Measurements from ENCODE around the gene RAX2. TPM values are rescaled to one million over a fixed set of nuclear protein-coding genes. Genes with fewer than 3 reads are reported as not detected.

The RAX2 gene
- total and polyA plus RNA-seq, 9 of the 15 experiments (the other 6 are each of a cell fraction or from before 2014, with no cell fraction given): not detected

GRCh38 chr19:3785938-3786824 is 14.2 kb upstream of the RAX2 start, which contains the start of gene MATK (continued):
- no peak for TF ChIP-seq ETV6 (IDR thresholded peaks at IDR 0.05; ENCODE audit: borderline replicate concordance in 1 of 2, low read depth in 2 of 2, low read length in 1 of 2)
- TF ChIP-seq ETV6 (CRISPR knock-in tag; IDR thresholded peaks at IDR 0.05; ENCODE audit: borderline replicate concordance): 0 out of 2 replicates have a peak, but pooled peaks have one; percentile 23
- TF ChIP-seq RBM17 (IDR thresholded peaks at IDR 0.05; ENCODE audit: borderline replicate concordance, low read depth, low read length): no peak
- TF ChIP-seq NRF1 (conservative IDR thresholded peaks at IDR 0.05 in 1 of 2, IDR thresholded peaks at IDR 0.05 in 1 of 2): peak; percentile 20 to 32; a peak in 3 of 4 replicates
- TF ChIP-seq PCBP1 (IDR thresholded peaks at IDR 0.05; ENCODE audit: low read depth, low read length, poor library complexity, severe bottlenecking): peak; percentile 78
- no peak for TF ChIP-seq POLR2H (tag; IDR thresholded peaks at IDR 0.05; ENCODE audit: low read depth)
- peak; percentile 59 for TF ChIP-seq RBFOX2 (IDR thresholded peaks at IDR 0.05; ENCODE audit: low read depth, low read length)
- 0 out of 2 replicates have a peak, but pooled peaks have one; percentile 1 for TF ChIP-seq POLR2A (conservative IDR thresholded peaks at IDR 0.05)
- peak; percentile 36; the same call in 1 of the 2 replicates for TF ChIP-seq SPI1 (IDR thresholded peaks at IDR 0.05; ENCODE audit: borderline replicate concordance, low read depth, low read length)
- peak; percentile 6 to 64; a peak in 1 of 4 replicates for TF ChIP-seq MNT (conservative IDR thresholded peaks at IDR 0.05)
- TF ChIP-seq GATAD2A (IDR thresholded peaks at IDR 0.05): 0 out of 2 replicates have a peak, but pooled peaks have one; percentile 14
- TF ChIP-seq HDAC2 (IDR thresholded peaks at IDR 0.05): peak; percentile 48; the same call in 1 of the 2 replicates
- TF ChIP-seq ZNF695 (CRISPR knock-in tag; IDR thresholded peaks at IDR 0.05): no peak
- peak; percentile 93 for TF ChIP-seq RBM25 (IDR thresholded peaks at IDR 0.05; ENCODE audit: low read depth, low read length, severe bottlenecking)
- TF ChIP-seq ZFX (CRISPR knock-in tag; IDR thresholded peaks at IDR 0.05): peak; percentile 50; the same call in 1 of the 2 replicates
- peak in 1 of 2 experiments; percentile 51; a peak in 1 of 3 replicates for TF ChIP-seq CBX3 (IDR thresholded peaks at IDR 0.05; ENCODE audit: borderline replicate concordance in 1 of 2, low read length in 2 of 2)
- TF ChIP-seq EP400 (IDR thresholded peaks at IDR 0.05): peak; percentile 37; the same call in 1 of the 2 replicates
- TF ChIP-seq ZNF408 (CRISPR knock-in tag; IDR thresholded peaks at IDR 0.05; ENCODE audit: low read depth): no peak
- TF ChIP-seq, protein P1, sequence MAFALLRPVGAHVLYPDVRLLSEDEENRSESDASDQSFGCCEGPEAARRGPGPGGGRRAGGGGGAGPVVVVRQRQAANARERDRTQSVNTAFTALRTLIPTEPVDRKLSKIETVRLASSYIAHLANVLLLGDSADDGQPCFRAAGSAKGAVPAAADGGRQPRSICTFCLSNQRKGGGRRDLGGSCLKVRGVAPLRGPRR (CRISPR knock-in tag; IDR thresholded peaks at IDR 0.05): no peak
- TF ChIP-seq, protein P2, sequence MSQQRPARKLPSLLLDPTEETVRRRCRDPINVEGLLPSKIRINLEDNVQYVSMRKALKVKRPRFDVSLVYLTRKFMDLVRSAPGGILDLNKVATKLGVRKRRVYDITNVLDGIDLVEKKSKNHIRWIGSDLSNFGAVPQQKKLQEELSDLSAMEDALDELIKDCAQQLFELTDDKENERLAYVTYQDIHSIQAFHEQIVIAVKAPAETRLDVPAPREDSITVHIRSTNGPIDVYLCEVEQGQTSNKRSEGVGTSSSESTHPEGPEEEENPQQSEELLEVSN (IDR thresholded peaks at IDR 0.05; ENCODE audit: borderline replicate concordance in 1 of 2, extremely low read depth in 1 of 2, insufficient read depth in 1 of 2, insufficient read length in 1 of 2, low read depth in 1 of 2, low read length in 1 of 2, poor library complexity in 1 of 2, severe bottlenecking in 1 of 2): peak in 1 of 2 experiments; percentile 39
- peak; percentile 74 for TF ChIP-seq ZFP36 (IDR thresholded peaks at IDR 0.05; ENCODE audit: low read depth, low read length, partially characterized antibody)
- TF ChIP-seq ZNF124 (CRISPR knock-in tag; IDR thresholded peaks at IDR 0.05): no peak
- no peak for TF ChIP-seq ZNF277 (CRISPR knock-in tag; IDR thresholded peaks at IDR 0.05; ENCODE audit: borderline replicate concordance)

Measured in K562 (cell line).